Measurements from ENCODE around the gene DYNC1I2. TPM values are rescaled to one million over a fixed set of nuclear protein-coding genes. Genes with fewer than 3 reads are reported as not detected.

Gene DYNC1I2
- total and polyA plus RNA-seq, 2 experiments from 2014 or later = 79.4 to 102 TPM

GRCh38 chr2:171741189-171741588 is 53.9 kb downstream of the DYNC1I2 start:
- no peaks in the 10 kb centered on the region for H3K79me2 ChIP-seq (replicated peaks; ENCODE audit: insufficient read depth)
- DNase-seq (ENCODE audit: low spot score) (no peak), ATAC-seq (no peak)
- no peaks in the 10 kb centered on the region for H3K9me2 ChIP-seq (ENCODE audit: insufficient read depth)
- no peaks in the 10 kb centered on the region for H3K9me3 Mint-ChIP-seq
- H3K27me3 Mint-ChIP-seq (ENCODE audit: insufficient read depth, low read depth, poor library complexity) = no peaks in the 10 kb centered on the region
- H3K4me2 ChIP-seq = no peak overlapping the region
- H3K4me1 Mint-ChIP-seq = no peaks in the 10 kb centered on the region
- no peaks in the 10 kb centered on the region for H3F3A ChIP-seq (replicated peaks; ENCODE audit: low read depth)
- H2AFZ ChIP-seq = no peak overlapping the region
- H3K36me3 ChIP-seq (ENCODE audit: insufficient read depth) = peaks cover 9% of the 10 kb centered on the region; the same call in 1 of the 2 replicates
- H3K36me3 Mint-ChIP-seq (ENCODE audit: low read depth) = peaks cover 3% of the 10 kb centered on the region
- H3K27ac ChIP-seq (ENCODE audit: low read depth) = no peak overlapping the region
- no peaks in the 10 kb centered on the region for H3K4me1 ChIP-seq (ENCODE audit: insufficient read depth)
- no peaks in the 10 kb centered on the region for H3K27me3 ChIP-seq (ENCODE audit: insufficient read depth)
- H3K4me3 Mint-ChIP-seq = no peak overlapping the region
- no peaks in the 10 kb centered on the region; the same call in 1 of the 2 replicates for H4K20me1 ChIP-seq (replicated peaks; ENCODE audit: insufficient read depth)
- no peak for TF ChIP-seq STAT1 (IDR thresholded peaks at IDR 0.05; ENCODE audit: unreplicated experiment)
- TF ChIP-seq ZNF331 (CRISPR knock-in tag; IDR thresholded peaks at IDR 0.05; ENCODE audit: low read depth) = no peak
- TF ChIP-seq ETS1 (IDR thresholded peaks at IDR 0.05) = no peak
- TF ChIP-seq EZH2 (IDR thresholded peaks at IDR 0.05; ENCODE audit: low read depth, unreplicated experiment) = no peak
- no peak for TF ChIP-seq ZNF462 (CRISPR knock-in tag; IDR thresholded peaks at IDR 0.05)
- no peak for TF ChIP-seq ZNF114 (CRISPR knock-in tag; IDR thresholded peaks at IDR 0.05)
- TF ChIP-seq JUNB (IDR thresholded peaks at IDR 0.05; ENCODE audit: unreplicated experiment) = no peak
- no peak overlapping the region for H3K4me3 ChIP-seq
- H3K27ac Mint-ChIP-seq = no peak overlapping the region

Measured in GM23338 (cell line).